ENCODE results near the gene METTL5. TPM values are rescaled to one million over a fixed set of nuclear protein-coding genes. Genes with fewer than 3 reads are reported as not detected.
"Not testable (repeated sequence)": the region's sequence is repeated elsewhere in the genome, so short reads cannot be mapped to it uniquely, and the experiment has no call there.

The METTL5 gene
- total RNA-seq, 6 experiments from 2014 or later, result 56.8 to 77.7 (median 65.7) TPM

- H3K36me3 Mint-ChIP-seq (ENCODE audit: low read depth), result peaks cover 27% of the 10 kb centered on the region
- H3K27me3 Mint-ChIP-seq (ENCODE audit: insufficient read depth), result no peaks in the 10 kb centered on the region; the same call in 1 of the 2 replicates
- peak; percentile 89 for DNase-seq
- H3K4me1 Mint-ChIP-seq (ENCODE audit: low read depth), result peaks cover 63% of the 10 kb centered on the region
- peak within 1 kb of the TSS; percentile 99 for H3K4me3 Mint-ChIP-seq
- no peaks in the 10 kb centered on the region for H3K9me3 Mint-ChIP-seq
- no peak for TF ChIP-seq CTCF (IDR thresholded peaks at IDR 0.05)
- H3K27ac Mint-ChIP-seq, result peak within 1 kb of the TSS; percentile 81
These were observed 2.8 kb upstream of the METTL5 start, which contains the start of gene UBR3 for GRCh38 chr2:169827272-169828140. UBR3 (plus strand) TSS chr2:169827454; CDS start chr2:169827508, 54 bp downstream.

GRCh38 chr2:169823996-169824372 is 721 bp downstream of the METTL5 start:
- H3K27me3 Mint-ChIP-seq (ENCODE audit: insufficient read depth), result no peaks in the 10 kb centered on the region; the same call in none of the 2 replicates
- no peak for DNase-seq
- H3K4me1 Mint-ChIP-seq (ENCODE audit: low read depth), result peaks cover 70% of the 10 kb centered on the region
- H3K4me3 Mint-ChIP-seq, result peak overlapping the region; percentile 93
- TF ChIP-seq CTCF (IDR thresholded peaks at IDR 0.05), result no peak
- H3K27ac Mint-ChIP-seq, result peak overlapping the region; percentile 65
- peaks cover 46% of the 10 kb centered on the region for H3K36me3 Mint-ChIP-seq (ENCODE audit: low read depth)
- no peaks in the 10 kb centered on the region for H3K9me3 Mint-ChIP-seq

GRCh38 chr2:169822785-169823392 is 1.8 kb downstream of the METTL5 start:
- Mint-ChIP-seq H3K27me3 (ENCODE audit: insufficient read depth) (no peaks in the 10 kb centered on the region; the same call in 1 of the 2 replicates), H3K9me3 (peaks cover 5% of the 10 kb centered on the region; the same call in 1 of the 2 replicates), H3K36me3 (ENCODE audit: low read depth) (peaks cover 46% of the 10 kb centered on the region), H3K4me1 (ENCODE audit: low read depth) (peaks cover 75% of the 10 kb centered on the region), H3K4me3 (peak overlapping the region; percentile 93), H3K27ac (peak overlapping the region; percentile 29)
- no peak for TF ChIP-seq CTCF (IDR thresholded peaks at IDR 0.05)
- DNase-seq, result no peak

GRCh38 chr2:169822036-169822435 is 2.7 kb downstream of the METTL5 start:
- no peak for TF ChIP-seq CTCF (IDR thresholded peaks at IDR 0.05)
- H3K4me3 Mint-ChIP-seq, result peak overlapping the region; percentile 93
- H3K4me1 Mint-ChIP-seq (ENCODE audit: low read depth), result peaks cover 82% of the 10 kb centered on the region
- H3K36me3 Mint-ChIP-seq (ENCODE audit: low read depth), result peaks cover 53% of the 10 kb centered on the region
- no peak for DNase-seq
- H3K27ac Mint-ChIP-seq, result no peak overlapping the region
- peaks cover 14% of the 10 kb centered on the region for H3K9me3 Mint-ChIP-seq
- peaks cover 2% of the 10 kb centered on the region for H3K27me3 Mint-ChIP-seq (ENCODE audit: insufficient read depth)

- Mint-ChIP-seq H3K4me3 (peak overlapping the region; percentile 67), H3K36me3 (ENCODE audit: low read depth) (peaks cover 65% of the 10 kb centered on the region), H3K9me3 (peaks cover 25% of the 10 kb centered on the region), H3K27ac (peak overlapping the region; percentile 82), H3K4me1 (ENCODE audit: low read depth) (peaks cover 93% of the 10 kb centered on the region)
- peak; percentile 36 for DNase-seq
- not testable (repeated sequence) for H3K27me3 Mint-ChIP-seq (ENCODE audit: insufficient read depth)
These were observed 4.6 kb downstream of the METTL5 start for GRCh38 chr2:169820101-169820500.

- Mint-ChIP-seq H3K27ac (peak overlapping the region; percentile 82), H3K9me3 (peaks cover 25% of the 10 kb centered on the region), H3K4me1 (ENCODE audit: low read depth) (peaks cover 87% of the 10 kb centered on the region), H3K4me3 (no peak overlapping the region), H3K36me3 (ENCODE audit: low read depth) (peaks cover 65% of the 10 kb centered on the region), H3K27me3 (ENCODE audit: insufficient read depth) (peaks cover 2% of the 10 kb centered on the region)
- no peak for TF ChIP-seq CTCF (IDR thresholded peaks at IDR 0.05)
- DNase-seq, result peak; percentile 15
These were observed 5.6 kb downstream of the METTL5 start for GRCh38 chr2:169819106-169819505.

All from HFFc6 (cell line).